Left forelimb (tissue), 1 donor: ENCODE measurements around the gene SRGAP3.

Source experiments
- DNase-seq: peaks from one replicate; pipeline ENCODE4 v3.0.0-alpha.2; 2018; ENCODE audit warnings: low spot score

Gene SRGAP3

DNA sequence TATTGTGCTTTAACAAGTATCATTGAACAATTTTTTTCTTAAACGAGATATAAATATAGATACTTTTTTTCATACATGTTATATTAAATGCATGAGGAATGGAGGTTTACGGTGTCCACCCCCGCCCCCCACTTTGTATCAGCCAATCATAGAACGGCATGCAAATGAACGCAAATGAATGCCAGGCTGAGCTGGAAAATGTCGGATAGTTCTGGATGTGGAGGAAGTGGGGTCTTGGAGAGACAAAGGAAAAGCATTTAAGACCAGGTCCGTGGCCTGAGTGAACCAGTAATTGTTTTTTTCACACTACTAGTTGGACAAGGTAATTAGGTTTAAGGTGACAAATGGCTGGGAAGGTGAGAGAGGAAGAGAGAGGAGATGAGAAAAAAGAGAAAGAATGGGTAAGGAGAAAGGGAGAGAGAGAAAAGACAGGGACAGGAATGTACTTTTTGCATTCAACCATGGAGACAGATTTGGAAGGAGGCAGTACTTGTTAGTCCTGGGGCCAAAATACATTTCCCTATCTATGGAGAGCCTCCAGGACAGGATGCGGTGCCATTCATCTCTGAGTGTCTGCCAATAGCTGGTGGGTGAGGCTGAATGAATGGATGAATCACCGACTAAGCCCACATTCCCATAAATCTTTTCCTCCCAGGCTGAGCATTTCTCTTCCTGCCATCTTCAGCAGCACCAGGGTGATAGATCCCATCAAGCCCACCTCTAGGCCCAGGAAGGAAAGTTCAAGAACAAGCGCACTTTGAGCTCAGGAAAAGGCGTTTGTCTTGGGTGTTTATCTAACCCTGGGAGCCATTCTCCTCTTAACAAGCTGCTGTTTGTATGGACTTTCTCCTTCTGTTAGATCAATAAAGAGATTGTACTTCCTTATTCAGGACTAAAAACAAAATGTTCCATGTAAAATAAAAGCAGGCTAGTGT is 284.7 kb downstream of the SRGAP3 start:
- DNase-seq: no peak

- peak; percentile 94 for DNase-seq
Observed at GRCh38 chr3:8963137-8963853, 286.2 kb downstream of the SRGAP3 start, which contains the start of gene RAD18. RAD18 (minus strand) TSS chr3:8963472; CDS start chr3:8963385, 87 bp downstream.

DNA sequence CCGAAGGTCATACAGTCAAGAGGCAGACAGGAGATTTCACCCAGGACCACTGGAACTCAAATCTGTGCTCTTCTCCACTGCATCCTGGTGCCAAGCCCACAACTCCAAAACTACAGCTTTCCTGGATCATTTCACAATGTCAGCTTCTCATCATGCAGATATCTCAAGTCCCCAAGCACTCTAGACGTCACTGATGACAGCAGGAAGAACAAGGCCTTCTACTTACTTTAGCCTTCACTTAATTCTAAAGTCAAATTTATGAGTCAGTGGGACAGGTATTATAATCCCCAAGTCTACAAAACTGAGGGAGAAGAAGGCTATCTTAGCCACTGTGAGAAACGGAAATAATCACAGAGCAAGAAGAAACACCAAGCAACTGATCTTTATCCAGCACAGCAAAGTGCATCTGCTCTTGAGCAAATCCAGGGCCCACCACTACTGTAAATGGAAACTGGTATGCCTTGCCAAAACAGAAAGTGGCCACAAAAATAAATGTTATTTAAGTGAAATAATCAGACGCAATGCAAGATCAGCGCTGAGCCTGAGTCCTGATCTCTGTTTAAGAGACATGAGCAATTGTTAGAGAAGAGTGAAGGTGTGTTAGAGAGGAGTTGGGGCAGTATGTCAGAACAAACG is 287.1 kb downstream of the SRGAP3 start:
- no peak for DNase-seq

DNA sequence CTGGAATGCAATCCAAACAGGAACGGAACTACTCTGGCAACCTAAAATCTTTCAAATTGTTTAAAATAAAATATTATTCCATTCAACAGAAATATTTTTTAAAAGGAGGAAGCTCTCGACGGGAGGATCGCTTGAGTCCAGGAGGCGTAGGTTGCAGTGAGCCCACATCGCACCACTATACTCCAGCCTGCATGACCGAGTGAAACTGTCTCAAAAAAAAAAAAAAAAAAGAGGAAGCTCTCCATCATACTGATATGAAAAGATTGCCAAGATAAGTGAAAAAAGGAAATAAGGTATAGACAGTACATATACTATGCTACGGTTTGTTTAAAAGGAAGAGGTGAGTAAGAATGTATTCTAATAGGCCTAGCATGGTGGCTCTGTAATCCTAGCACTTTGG is 289.8 kb downstream of the SRGAP3 start:
- DNase-seq: no peak

GRCh38 chr3:8954938-8955763 is 294.3 kb downstream of the SRGAP3 start:
- no peak for DNase-seq

- DNase-seq: no peak
Observed at GRCh38 chr3:8953313-8953712, 296.1 kb downstream of the SRGAP3 start.

GRCh38 chr3:8952130-8952529 is 297.3 kb downstream of the SRGAP3 start:
- no peak for DNase-seq

DNA sequence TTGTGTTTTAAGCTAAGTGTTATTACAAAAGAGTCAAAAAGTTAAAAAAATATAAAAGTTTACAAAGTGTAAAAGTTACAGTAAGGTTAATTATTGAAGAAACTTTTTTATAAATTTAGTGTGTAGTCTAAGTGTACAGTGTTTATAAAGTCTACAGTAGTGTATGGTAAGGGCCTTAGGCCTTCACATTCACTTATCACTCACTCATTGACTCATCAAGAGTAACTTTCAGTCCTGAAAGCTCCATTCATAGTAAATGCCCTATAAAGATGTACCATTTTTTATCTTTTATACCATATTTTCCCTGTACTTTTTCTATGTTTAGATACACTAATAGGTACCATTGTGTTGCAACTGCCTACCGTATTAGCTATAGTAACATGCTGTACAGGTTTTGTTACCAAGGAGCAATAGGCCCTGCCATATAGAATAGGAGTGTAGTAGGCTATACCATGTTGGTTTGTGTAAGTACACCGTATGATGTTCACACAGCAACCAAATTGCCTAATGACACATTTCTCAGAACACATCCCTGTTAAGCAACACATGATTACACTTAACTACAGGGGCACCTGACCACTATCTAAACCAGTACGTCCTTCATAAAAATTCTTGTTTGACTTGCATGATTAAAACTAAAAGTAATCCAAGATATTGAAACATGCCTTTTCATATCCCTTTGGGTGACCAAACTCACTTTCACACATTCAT is 303.4 kb downstream of the SRGAP3 start:
- DNase-seq: no peak

DNA sequence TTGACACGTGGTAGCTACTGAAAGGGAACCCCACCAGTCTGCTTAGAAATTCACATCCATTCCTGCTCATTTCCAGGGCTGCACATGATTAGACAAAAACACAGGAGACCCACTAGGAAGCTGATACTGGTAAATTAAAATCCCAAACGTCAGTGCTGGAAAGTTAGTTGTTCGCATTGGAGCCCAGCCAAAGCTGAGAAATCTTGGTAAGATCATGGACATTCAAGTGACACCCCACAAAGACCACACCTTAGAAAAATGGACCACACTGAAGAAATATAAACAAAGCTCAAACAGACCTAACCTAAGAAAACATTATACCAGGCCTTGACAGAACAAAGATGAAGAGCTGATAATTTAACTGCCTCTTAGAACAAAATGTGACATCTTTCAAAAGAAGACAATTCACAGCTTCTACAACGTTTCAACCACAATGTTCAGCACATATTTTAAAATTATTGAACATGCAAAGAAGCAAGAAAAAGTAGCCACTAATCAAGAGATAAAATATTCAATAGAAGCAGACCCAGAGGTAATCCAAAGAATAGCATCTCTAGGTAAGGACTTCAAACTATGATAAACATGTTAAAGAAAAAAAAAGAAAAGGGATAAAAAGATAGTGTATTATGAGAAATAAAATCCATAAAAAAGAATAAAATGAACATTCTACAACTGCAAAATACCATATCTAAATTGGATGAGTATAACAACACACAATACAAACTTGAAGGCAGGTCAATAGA is 306.5 kb downstream of the SRGAP3 start:
- DNase-seq: no peak

DNA sequence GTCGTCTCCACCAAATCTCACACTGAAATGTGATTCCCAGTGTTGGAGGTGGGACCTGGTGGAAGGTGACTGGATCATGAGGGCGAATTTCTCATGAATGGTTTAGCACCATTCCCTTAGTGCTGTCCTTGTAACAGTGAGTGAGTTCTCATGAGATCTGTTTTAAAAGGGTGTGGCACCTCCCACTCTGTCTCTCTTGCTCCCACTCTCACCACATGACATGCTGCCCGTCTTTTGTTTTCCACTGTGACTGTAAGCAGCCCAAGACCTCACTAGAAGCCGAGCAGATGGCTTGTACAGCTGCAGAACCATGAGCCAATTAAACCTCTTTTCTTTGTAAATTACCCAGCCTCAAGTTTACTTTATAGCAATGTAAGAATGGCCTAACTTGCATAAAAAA is 307.3 kb downstream of the SRGAP3 start:
- no peak for DNase-seq

GRCh38 chr3:8938021-8938420 is 311.4 kb downstream of the SRGAP3 start:
- no peak for DNase-seq

DNA sequence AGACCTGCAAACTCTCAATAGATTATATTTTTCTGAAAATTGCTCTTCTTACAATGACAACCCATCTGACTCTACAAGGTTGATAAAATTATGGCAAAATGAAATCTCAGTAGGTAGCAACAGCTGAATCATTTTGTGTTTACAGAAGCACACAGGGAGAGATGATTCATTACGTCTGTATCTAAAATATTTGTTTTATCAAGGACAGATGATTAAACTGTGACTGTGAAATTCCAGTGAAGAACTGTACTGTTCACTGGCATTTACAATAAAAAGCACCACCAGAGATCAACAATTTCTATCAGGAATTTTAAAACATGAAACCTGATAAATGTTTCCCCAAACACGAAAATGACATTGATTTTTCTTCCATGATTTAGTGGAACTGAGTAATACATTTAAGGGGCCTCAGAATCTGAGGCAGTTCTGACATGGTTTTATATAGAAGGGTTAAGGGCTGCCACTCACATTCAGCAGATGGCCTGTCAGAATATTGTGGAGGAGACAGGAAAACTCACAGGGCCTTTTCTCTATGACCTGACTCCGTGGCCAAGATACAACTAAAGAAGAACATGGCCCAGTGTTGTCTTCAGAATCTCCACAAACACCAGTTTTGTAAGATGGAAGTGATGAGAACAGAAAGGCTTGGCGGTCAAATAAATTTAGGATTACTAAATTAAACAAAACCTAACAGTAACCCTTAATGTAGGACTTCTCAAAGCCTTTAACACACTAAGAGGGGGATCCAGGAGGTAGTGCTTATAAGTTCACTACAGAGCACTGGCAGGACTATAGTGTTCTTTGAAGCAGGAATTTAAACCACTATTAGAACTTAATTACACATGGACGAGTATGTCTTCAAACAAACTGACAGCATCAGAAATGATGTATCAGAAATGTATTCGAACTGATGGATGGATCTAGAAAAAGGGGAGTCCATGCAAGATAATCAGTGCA is 312.1 kb downstream of the SRGAP3 start:
- DNase-seq: no peak

DNA sequence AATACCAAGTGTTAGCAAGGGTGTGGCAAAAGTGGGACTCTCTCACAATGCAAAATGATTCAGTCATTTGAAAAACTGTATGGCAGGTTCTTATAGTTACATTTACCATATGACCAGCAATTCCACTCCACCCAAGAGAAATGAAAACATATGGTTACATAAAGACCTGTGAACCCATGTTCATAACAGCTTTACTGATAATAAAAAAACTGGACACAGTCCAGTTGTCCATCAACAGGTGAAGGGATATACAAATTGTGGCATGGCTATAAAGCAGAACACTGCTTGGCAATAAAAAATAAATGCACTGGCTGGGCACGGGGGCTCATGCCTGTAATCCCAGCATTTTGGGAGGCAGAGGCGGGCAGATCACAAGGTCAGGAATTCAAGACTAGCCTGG is 316.9 kb downstream of the SRGAP3 start:
- DNase-seq: no peak

GRCh38 chr3:8931342-8931741 is 318.1 kb downstream of the SRGAP3 start:
- DNase-seq: no peak
